Measurements from ENCODE around the gene ST6GAL2. TPM values are rescaled to one million over a fixed set of nuclear protein-coding genes. Genes with fewer than 3 reads are reported as not detected.

The ST6GAL2 gene
- total RNA-seq, 2 experiments from 2014 or later = not detected

- Mint-ChIP-seq H3K4me3 (no peak overlapping the region), H3K4me1 (no peaks in the 10 kb centered on the region)
- CTCF ChIA-PET = no interaction called here
Observed at GRCh38 chr2:106782681-106783080, 103.3 kb downstream of the ST6GAL2 start.

DNA sequence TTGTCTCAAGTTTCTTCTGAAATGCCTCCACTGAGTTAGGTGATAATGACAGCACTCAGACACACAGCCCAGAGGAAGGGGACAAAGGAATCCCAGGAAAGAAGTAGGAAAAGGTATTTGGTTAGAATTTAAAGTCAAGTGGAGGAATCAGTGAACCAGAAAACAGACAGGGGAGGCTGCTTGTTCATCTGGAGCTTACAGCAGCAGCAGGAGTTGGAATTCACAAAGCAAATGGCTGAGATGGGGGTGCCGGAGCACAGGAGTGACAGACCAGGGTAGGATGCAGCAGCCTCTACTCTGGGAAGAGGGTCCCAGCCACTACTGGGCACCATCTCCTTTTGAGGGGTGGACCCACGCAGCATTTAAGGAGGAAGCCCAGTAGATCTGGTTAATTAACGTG lies 104.8 kb downstream of the ST6GAL2 start:
- Mint-ChIP-seq H3K4me3 (no peak overlapping the region), H3K4me1 (no peaks in the 10 kb centered on the region), H3K27ac (no peak overlapping the region), H3K9me3 (ENCODE audit: low read depth) (peaks cover 2% of the 10 kb centered on the region), H3K36me3 (no peaks in the 10 kb centered on the region), H3K27me3 (no peaks in the 10 kb centered on the region)
- no peak for ATAC-seq
- DNase-seq = no peak
- CTCF ChIA-PET = no interaction called here

More at GRCh38 chr2:106782681-106783080, 103.3 kb downstream of the ST6GAL2 start:
- no peak overlapping the region for H3K27ac Mint-ChIP-seq
- no peaks in the 10 kb centered on the region for H3K27me3 Mint-ChIP-seq
- DNase-seq (no peak), ATAC-seq (no peak)
- peaks cover 2% of the 10 kb centered on the region for H3K9me3 Mint-ChIP-seq (ENCODE audit: low read depth)
- no peaks in the 10 kb centered on the region for H3K36me3 Mint-ChIP-seq

- no peak for ATAC-seq
- no peak overlapping the region for H3K27ac Mint-ChIP-seq
- H3K4me1 Mint-ChIP-seq = no peaks in the 10 kb centered on the region
- H3K27me3 Mint-ChIP-seq = no peaks in the 10 kb centered on the region
- DNase-seq = no peak
- CTCF ChIA-PET = no interaction called here
- H3K9me3 Mint-ChIP-seq (ENCODE audit: low read depth) = no peaks in the 10 kb centered on the region
- H3K4me3 Mint-ChIP-seq = no peak overlapping the region
- H3K36me3 Mint-ChIP-seq = no peaks in the 10 kb centered on the region
Observed at GRCh38 chr2:106771811-106772210, 114.2 kb downstream of the ST6GAL2 start.

- Mint-ChIP-seq H3K27me3 (no peaks in the 10 kb centered on the region), H3K36me3 (no peaks in the 10 kb centered on the region), H3K27ac (no peak overlapping the region), H3K4me3 (no peak overlapping the region), H3K4me1 (no peaks in the 10 kb centered on the region), H3K9me3 (ENCODE audit: low read depth) (no peaks in the 10 kb centered on the region)
- DNase-seq = no peak
- ATAC-seq = no peak
- CTCF ChIA-PET = no interaction called here
Observed at GRCh38 chr2:106770986-106771385, 115.0 kb downstream of the ST6GAL2 start.

GRCh38 chr2:106764614-106765013 lies 121.4 kb downstream of the ST6GAL2 start:
- H3K4me1 Mint-ChIP-seq = no peaks in the 10 kb centered on the region
- CTCF ChIA-PET = no interaction called here

DNA sequence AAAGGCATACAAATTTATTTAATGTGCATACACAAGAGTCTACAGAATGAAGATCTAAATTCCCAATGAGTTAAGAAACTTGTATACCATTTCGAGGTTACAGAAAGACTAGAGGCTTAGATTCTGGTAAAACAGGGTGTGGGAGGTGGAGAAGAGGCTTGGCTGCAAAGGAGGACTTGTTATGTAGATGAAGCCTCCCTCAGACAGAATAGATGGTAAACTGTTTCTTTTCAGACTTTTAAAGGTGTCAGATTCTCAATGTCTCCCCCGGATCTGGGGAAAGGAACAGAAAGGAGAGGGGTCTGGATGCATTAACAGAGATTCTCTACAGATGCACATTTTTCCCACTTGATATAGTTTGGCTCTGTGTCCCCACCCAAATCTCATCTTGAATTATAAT lies 126.0 kb downstream of the ST6GAL2 start:
- H3K4me3 Mint-ChIP-seq = no peak overlapping the region
- no peaks in the 10 kb centered on the region for H3K27me3 Mint-ChIP-seq
- ATAC-seq (no peak), DNase-seq (no peak)
- CTCF ChIA-PET = no interaction called here
- no peaks in the 10 kb centered on the region for H3K36me3 Mint-ChIP-seq
- H3K9me3 Mint-ChIP-seq (ENCODE audit: low read depth) = no peaks in the 10 kb centered on the region
- H3K27ac Mint-ChIP-seq = no peak overlapping the region
- H3K4me1 Mint-ChIP-seq = no peaks in the 10 kb centered on the region

More at GRCh38 chr2:106764614-106765013, 121.4 kb downstream of the ST6GAL2 start:
- no peak overlapping the region for H3K4me3 Mint-ChIP-seq
- H3K27ac Mint-ChIP-seq = no peak overlapping the region
- ATAC-seq = no peak
- no peaks in the 10 kb centered on the region for H3K27me3 Mint-ChIP-seq
- H3K36me3 Mint-ChIP-seq = no peaks in the 10 kb centered on the region
- H3K9me3 Mint-ChIP-seq (ENCODE audit: low read depth) = no peaks in the 10 kb centered on the region
- no peak for DNase-seq

DNA sequence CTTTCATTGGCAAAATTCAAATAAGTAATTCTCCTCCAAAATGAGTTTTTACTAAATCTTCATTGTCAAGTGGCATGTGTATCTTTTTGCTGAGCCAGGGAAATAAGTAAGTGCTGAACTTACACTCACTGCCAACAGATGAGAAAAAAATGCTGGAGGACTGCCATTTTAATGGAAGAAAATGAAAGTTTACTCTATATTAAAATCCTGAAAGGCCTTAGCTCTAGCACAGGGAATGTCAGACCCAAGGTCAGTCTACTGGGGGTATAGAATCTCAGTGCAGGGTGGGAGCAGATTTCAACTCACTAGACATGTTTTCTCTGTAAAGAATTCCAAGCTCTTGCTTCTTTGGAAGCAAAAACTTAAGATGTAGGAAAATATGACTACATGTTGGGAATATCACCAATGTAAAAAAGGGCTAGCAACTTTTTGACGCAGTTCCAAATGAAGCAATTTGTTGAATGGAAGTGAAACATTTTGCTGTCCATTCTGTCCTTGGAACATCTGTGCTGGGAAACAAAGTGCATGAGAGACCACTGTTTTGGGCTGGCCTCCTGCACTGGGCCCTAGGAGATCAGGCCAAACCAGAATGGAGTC lies 127.0 kb downstream of the ST6GAL2 start:
- CTCF ChIA-PET = no interaction called here
- H3K27ac Mint-ChIP-seq = no peak overlapping the region
- no peaks in the 10 kb centered on the region for H3K27me3 Mint-ChIP-seq
- H3K4me1 Mint-ChIP-seq = no peaks in the 10 kb centered on the region
- DNase-seq = no peak
- no peaks in the 10 kb centered on the region for H3K36me3 Mint-ChIP-seq
- ATAC-seq = no peak
- no peak overlapping the region for H3K4me3 Mint-ChIP-seq
- no peaks in the 10 kb centered on the region for H3K9me3 Mint-ChIP-seq (ENCODE audit: low read depth)

Data from activated CD8-positive, alpha-beta memory T cell treated with anti-CD3 and anti-CD28 coated beads, Interleukin-2, amount 10 ng/mL, durations not matched to agents 7 days and 5 days (primary cell).